ENCODE measurements around the gene NTM.

The NTM gene

GRCh38 chr11:131770801-131771200 is 400.4 kb downstream of the NTM start:
- Histone ChIP-seq H3K4me3 (replicated peaks; ENCODE audit: insufficient read depth, low read length) (no peak overlapping the region), H3K27me3 (ENCODE audit: insufficient read depth, poor library complexity, severe bottlenecking) (no peaks in the 10 kb centered on the region), H3K27ac (replicated peaks) (no peak overlapping the region)
- TF ChIP-seq GABPA (IDR thresholded peaks at IDR 0.05; ENCODE audit: low read depth), result no peak
- TF ChIP-seq, protein P1, sequence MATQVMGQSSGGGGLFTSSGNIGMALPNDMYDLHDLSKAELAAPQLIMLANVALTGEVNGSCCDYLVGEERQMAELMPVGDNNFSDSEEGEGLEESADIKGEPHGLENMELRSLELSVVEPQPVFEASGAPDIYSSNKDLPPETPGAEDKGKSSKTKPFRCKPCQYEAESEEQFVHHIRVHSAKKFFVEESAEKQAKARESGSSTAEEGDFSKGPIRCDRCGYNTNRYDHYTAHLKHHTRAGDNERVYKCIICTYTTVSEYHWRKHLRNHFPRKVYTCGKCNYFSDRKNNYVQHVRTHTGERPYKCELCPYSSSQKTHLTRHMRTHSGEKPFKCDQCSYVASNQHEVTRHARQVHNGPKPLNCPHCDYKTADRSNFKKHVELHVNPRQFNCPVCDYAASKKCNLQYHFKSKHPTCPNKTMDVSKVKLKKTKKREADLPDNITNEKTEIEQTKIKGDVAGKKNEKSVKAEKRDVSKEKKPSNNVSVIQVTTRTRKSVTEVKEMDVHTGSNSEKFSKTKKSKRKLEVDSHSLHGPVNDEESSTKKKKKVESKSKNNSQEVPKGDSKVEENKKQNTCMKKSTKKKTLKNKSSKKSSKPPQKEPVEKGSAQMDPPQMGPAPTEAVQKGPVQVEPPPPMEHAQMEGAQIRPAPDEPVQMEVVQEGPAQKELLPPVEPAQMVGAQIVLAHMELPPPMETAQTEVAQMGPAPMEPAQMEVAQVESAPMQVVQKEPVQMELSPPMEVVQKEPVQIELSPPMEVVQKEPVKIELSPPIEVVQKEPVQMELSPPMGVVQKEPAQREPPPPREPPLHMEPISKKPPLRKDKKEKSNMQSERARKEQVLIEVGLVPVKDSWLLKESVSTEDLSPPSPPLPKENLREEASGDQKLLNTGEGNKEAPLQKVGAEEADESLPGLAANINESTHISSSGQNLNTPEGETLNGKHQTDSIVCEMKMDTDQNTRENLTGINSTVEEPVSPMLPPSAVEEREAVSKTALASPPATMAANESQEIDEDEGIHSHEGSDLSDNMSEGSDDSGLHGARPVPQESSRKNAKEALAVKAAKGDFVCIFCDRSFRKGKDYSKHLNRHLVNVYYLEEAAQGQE (IDR thresholded peaks at IDR 0.05; ENCODE audit: insufficient replicate concordance, low read depth), result no peak
- TF ChIP-seq POLR2AphosphoS5 (IDR thresholded peaks at IDR 0.05; ENCODE audit: low read depth), result no peak
- TF ChIP-seq SPI1 (IDR thresholded peaks at IDR 0.05; ENCODE audit: borderline replicate concordance, low read depth), result no peak
- TF ChIP-seq, protein P2, sequence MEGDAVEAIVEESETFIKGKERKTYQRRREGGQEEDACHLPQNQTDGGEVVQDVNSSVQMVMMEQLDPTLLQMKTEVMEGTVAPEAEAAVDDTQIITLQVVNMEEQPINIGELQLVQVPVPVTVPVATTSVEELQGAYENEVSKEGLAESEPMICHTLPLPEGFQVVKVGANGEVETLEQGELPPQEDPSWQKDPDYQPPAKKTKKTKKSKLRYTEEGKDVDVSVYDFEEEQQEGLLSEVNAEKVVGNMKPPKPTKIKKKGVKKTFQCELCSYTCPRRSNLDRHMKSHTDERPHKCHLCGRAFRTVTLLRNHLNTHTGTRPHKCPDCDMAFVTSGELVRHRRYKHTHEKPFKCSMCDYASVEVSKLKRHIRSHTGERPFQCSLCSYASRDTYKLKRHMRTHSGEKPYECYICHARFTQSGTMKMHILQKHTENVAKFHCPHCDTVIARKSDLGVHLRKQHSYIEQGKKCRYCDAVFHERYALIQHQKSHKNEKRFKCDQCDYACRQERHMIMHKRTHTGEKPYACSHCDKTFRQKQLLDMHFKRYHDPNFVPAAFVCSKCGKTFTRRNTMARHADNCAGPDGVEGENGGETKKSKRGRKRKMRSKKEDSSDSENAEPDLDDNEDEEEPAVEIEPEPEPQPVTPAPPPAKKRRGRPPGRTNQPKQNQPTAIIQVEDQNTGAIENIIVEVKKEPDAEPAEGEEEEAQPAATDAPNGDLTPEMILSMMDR (IDR thresholded peaks at IDR 0.05; ENCODE audit: insufficient read depth, low read length), result no peak
- no peak for DNase-seq (ENCODE audit: low read depth in 1 of 2, low spot score in 1 of 2)

DNA sequence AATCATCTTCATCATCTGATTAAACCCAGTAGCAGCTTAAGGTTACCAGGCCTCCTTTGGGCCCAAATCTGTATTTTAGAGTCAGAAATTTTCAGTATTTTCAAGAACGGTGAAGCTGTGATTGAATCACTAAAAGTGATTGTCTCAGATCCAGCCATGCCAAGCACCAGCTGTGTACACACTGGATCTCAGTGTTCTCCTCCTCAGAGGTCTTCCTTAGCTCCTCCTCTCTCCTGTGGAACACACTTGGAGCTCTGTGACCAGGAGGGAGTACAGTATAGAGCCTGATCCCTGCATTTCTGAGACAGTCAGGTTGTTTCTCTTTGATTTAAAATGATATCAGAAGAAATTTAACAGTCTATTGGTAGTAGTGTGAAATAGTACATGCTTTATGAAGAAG is 401.1 kb downstream of the NTM start:
- DNase-seq (ENCODE audit: low read depth in 1 of 2, low spot score in 1 of 2), result no peak
- H3K27ac ChIP-seq (replicated peaks), result no peak overlapping the region
- no peak for TF ChIP-seq SPI1 (IDR thresholded peaks at IDR 0.05; ENCODE audit: borderline replicate concordance, low read depth)
- no peak for TF ChIP-seq GABPA (IDR thresholded peaks at IDR 0.05; ENCODE audit: low read depth)
- TF ChIP-seq POLR2AphosphoS5 (IDR thresholded peaks at IDR 0.05; ENCODE audit: low read depth), result no peak
- TF ChIP-seq, protein P2 (IDR thresholded peaks at IDR 0.05; ENCODE audit: insufficient read depth, low read length), result no peak
- TF ChIP-seq, protein P1 (IDR thresholded peaks at IDR 0.05; ENCODE audit: insufficient replicate concordance, low read depth), result no peak
- H3K27me3 ChIP-seq (ENCODE audit: insufficient read depth, poor library complexity, severe bottlenecking), result no peaks in the 10 kb centered on the region
- H3K4me3 ChIP-seq (replicated peaks; ENCODE audit: insufficient read depth, low read length), result no peak overlapping the region

DNA sequence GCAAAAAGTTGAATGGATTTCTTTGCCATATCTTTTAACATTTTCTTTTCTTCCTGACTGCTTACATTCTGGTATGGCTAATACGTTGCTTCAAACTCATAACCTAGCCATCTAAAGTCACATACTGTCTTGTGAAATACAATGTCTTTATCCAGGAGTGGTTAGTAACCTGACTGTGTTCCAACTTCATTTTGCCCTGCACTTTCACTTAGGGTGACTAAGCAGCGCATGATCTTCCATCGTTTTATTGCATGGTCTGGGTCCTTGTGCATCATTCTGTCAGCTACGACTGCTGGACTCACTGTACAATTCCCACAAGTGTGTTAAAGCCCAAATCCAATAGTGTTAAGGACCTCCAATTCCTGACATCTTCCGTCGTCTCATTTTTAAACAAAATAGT is 403.2 kb downstream of the NTM start:
- no peak overlapping the region for H3K27ac ChIP-seq (replicated peaks)

More for the DNA sequence above, 403.2 kb downstream of the NTM start:
- DNase-seq (ENCODE audit: low read depth in 1 of 2, low spot score in 1 of 2), result no peak
- Histone ChIP-seq H3K4me3 (replicated peaks; ENCODE audit: insufficient read depth, low read length) (no peak overlapping the region), H3K27me3 (ENCODE audit: insufficient read depth, poor library complexity, severe bottlenecking) (peaks cover 2% of the 10 kb centered on the region)
- TF ChIP-seq SPI1 (IDR thresholded peaks at IDR 0.05; ENCODE audit: borderline replicate concordance, low read depth) (no peak), POLR2AphosphoS5 (IDR thresholded peaks at IDR 0.05; ENCODE audit: low read depth) (no peak), GABPA (IDR thresholded peaks at IDR 0.05; ENCODE audit: low read depth) (no peak)
- TF ChIP-seq, protein P1 (IDR thresholded peaks at IDR 0.05; ENCODE audit: insufficient replicate concordance, low read depth), result no peak
- TF ChIP-seq, protein P2 (IDR thresholded peaks at IDR 0.05; ENCODE audit: insufficient read depth, low read length), result no peak
